Skin epidermis (tissue), 12 donors: Measurements from ENCODE around the gene METTL8.
"Not testable (repeated sequence)": the region's sequence is repeated elsewhere in the genome, so short reads cannot be mapped to it uniquely, and the experiment has no call there.

ENCODE experiments used
- H3K27ac ChIP-seq, 21 experiments: fragments of 200-600 bp; sonication (generic) in 11 of 21; one replicate each; pipeline ENCODE4 v1.5.0; 2020; ENCODE audit warnings: mild to moderate bottlenecking in 3 of 21, inconsistent platforms in 2 of 21, moderate library complexity in 2 of 21
- H3K4me3 ChIP-seq, 7 experiments: fragments of 200-600 bp; sonication (generic) in 2 of 7; one replicate each; pipeline ENCODE4 v1.5.0; 2020; ENCODE audit warnings: inconsistent platforms in 2 of 7, mild to moderate bottlenecking in 2 of 7, moderate library complexity in 1 of 7

The METTL8 gene

DNA sequence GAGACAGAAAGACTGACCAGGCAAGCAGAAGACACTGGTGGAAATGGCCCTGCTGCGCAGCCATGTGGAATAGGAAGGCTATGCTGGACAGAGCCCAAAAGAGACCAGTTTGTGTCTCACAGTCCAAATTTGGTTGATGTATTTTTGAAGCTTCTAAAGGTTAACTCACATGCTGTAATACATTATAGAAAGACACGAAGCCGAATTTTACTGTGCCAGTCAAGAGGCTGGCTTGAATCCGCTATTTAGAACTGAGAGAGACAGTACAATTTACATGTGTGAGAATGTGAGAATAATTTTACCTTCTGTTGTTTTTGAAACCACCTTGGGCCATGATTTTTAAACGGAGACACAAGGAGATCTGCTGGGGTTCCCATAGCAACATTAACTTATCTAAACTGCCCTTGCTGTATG lies 113.6 kb downstream of the METTL8 start:
- H3K27ac ChIP-seq = peak overlapping the region in 2 of 21 experiments; percentile 12 to 68
- no peak overlapping the region for H3K4me3 ChIP-seq

DNA sequence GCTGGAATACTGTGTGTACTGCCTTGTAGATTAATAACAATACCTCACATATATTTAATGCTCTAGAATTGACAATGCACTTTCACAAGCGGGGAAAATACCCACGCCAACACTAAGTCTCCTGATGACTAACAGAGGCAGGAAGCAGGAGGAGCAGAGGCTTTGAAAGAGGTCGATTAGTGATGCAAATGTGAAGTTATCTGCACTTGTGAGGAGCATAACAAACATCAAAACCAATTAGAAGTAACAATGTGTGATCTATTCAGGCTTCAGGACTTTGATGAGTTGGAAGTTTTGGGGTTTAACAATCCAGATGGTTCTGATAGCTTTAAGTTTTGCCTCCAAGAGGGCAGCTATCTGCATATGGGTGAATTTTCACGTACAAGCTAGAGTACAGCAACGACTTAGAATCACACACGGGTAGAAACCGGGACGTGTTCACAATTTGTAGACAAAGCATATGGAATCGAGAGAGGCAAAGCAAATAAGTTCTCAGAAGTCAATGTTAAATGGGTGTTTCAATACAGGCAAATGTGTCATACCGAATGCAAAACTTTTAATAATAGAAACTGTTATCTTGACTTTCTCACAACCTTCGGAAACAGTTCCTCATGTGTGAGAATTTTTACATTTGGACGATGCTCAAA lies 114.5 kb downstream of the METTL8 start:
- Histone ChIP-seq H3K4me3 (no peak overlapping the region), H3K27ac (peak overlapping the region in 6 of 21 experiments; percentile 33 to 68 (median 57))

DNA sequence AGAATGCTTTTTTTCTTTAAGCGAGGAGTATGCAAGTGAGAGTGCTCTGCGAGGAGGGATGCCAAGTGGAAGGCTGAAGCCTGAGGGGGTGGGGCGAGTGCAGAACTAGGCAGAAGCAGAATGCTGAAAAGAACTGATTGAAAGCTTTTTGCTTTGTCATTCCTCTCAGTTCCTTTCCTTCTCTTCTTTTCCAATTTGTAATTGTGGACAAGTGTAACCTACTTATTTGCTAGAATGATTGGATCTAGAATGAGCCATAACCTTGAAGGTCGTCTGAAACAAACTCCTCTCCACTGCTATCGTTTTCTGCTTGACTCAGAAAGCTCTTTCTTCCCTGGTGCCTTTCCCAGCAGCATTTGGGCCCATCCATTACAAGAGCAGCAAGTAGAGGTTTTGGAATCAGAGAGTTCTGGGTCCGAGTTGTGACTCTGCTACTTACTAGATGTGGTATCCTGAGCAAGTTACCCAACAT lies 115.3 kb downstream of the METTL8 start:
- peak overlapping the region in 6 of 21 experiments; percentile 2 to 68 (median 39) for H3K27ac ChIP-seq
- no peak overlapping the region for H3K4me3 ChIP-seq

DNA sequence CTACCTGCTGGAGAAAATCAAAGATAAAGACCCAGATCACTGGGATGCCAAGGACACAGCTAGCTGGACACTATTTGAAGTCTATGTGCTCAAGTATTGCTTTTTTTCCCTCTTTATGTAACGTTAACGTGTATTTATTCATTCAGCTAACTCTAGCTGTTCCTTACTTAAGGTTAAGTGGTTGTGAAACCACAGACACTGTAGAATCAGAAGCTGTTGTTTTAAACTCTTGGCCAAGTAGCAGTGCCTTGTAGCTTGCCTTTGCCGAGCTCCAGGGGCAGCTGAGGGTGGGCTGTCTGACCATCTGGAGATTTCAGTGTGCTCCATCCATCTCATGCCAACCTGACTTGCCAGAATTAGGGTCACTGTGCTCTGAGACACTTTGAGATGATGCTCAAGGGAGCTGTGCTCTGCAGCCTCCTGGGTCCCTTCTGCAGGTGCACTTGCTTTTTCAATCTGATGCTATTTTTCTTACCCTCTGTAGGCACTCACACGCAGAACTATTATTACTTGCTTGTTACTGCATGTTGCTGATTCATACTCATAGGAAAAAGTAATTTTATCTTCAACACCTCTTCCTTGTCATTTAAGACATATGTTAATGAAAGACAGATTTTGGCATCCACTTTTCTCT lies 116.2 kb downstream of the METTL8 start:
- peak overlapping the region in 4 of 21 experiments; percentile 3 to 68 (median 54) for H3K27ac ChIP-seq

DNA sequence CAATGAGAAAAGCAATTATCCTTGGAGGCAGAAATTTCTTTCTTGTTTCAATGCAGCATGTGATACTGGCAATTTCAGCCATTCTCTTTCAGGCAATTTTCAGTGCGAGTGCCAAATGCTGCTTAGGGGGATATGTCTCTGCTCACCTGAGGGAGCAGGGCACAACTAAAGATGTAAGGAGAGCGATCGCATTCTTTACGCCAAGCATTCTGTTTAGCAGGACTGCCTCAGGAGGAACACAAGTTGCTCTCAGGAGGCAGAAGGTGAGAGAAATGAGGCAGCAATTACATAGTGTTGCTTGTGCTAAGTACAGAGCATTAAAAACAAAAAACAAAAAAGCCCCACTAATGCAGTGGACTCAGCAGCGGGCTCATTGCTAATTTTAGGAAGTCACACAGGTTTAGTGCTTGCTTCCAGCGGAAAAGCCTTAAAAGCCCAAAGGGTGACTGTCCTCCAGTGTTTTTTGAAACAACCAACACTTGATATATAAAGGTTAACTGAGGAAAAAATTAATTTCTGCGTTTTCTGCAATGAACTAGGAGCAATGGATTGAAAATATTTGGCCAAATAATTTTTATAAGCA lies 116.9 kb downstream of the METTL8 start:
- peak overlapping the region in 3 of 21 experiments; percentile 3 to 68 (median 49) for H3K27ac ChIP-seq
- H3K4me3 ChIP-seq = no peak overlapping the region

More for the DNA sequence above, 116.2 kb downstream of the METTL8 start:
- no peak overlapping the region for H3K4me3 ChIP-seq

DNA sequence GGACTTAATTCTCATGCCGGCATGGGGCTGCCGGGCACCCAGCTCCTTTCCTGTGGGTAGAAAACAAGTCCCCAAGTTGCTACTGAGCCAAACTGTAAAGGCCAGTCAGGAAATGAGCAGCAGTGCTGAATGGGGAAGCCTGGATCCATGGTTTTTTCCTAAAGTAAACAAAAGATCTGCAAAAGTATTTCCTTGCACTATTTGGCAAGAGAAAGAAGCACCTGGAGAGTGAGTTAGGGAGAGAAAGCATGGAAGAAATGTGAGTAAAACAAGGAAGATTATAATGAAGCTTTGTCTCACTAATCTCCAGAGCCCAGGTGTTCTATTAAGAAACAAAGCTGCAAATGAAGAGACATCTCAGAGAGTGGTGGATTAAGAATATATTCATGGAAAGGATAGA lies 117.6 kb downstream of the METTL8 start:
- Histone ChIP-seq H3K4me3 (no peak overlapping the region), H3K27ac (no peak overlapping the region)

DNA sequence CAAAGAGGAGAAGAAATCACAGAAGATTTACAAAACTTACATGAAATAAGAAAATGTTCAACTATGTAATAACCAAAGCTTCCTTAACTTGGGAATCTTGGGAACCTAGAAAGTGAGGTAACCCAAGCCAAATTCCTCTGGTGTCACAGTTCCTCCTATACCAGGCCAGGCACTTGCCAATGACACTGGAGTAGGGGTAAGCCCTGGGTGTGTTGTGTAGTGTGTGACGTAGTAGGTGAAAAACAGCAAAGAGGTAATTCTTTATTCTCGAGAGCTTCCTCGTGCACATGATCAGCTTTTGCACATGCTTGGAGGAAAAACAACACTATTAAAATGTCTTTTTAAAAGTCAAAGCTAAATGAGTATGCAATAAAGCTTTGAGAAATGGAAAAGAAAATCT lies 118.0 kb downstream of the METTL8 start:
- no peak overlapping the region for H3K27ac ChIP-seq
- no peak overlapping the region for H3K4me3 ChIP-seq

DNA sequence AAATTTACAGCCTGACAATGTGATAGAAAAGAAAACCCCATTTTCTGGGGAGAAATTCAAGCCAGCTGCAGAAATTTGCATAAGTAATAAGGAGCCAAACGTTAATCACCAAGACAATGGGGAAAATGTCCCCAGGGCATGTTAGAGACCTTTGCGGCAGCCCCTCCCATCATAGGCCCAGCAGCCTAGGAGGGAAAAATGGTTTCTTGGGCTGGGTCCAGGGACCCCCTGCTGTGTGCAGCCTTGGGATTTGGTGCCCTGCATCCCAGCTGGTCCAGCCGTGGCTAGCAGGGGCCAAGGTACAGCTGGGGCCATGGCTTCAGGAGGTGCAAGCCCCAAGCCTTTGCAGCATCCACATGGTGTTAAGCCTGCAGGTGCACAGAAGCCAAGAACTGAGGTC lies 121.6 kb downstream of the METTL8 start:
- H3K4me3 ChIP-seq, H3K27ac ChIP-seq: not testable (repeated sequence)

DNA sequence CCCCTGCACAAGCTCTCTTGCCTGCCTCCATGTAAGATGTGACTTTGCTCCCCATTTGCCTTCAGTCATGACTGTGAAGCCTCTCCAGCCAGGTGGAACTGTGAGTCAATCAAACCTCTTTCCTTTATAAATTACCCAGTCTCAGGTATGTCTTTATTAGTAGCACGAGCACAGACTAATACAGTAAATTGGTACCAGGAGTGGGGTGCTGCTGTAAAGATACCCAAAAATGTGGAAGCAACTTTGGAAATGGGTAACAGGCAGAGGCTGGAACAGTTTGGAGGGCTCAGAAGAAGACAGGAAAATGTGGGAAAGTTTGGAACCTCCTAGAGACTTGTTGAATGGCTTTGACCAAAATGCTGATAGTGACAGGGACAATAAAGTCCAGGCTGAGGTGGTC lies 122.2 kb downstream of the METTL8 start:
- not testable (repeated sequence) for H3K4me3 ChIP-seq, H3K27ac ChIP-seq

DNA sequence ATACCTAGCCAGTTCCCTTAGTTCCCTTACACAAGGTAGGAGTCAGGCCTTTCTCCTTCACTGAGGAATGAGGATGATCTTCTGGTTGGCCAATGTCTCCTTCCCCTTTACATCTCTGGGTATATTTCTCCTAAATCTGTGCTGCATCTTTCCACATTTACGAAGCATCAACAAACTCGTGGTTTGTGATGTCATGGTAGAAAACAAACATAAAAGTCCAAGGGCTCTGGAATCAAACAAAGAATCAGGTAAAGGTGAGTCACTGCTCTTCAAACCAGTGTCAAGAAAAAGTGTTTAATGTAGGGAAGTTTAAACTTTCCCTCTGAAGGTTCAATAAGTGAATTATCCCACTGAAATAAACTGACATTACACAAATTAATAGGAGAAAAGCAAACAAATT lies 122.9 kb downstream of the METTL8 start:
- Histone ChIP-seq H3K27ac (no peak overlapping the region), H3K4me3 (no peak overlapping the region)

DNA sequence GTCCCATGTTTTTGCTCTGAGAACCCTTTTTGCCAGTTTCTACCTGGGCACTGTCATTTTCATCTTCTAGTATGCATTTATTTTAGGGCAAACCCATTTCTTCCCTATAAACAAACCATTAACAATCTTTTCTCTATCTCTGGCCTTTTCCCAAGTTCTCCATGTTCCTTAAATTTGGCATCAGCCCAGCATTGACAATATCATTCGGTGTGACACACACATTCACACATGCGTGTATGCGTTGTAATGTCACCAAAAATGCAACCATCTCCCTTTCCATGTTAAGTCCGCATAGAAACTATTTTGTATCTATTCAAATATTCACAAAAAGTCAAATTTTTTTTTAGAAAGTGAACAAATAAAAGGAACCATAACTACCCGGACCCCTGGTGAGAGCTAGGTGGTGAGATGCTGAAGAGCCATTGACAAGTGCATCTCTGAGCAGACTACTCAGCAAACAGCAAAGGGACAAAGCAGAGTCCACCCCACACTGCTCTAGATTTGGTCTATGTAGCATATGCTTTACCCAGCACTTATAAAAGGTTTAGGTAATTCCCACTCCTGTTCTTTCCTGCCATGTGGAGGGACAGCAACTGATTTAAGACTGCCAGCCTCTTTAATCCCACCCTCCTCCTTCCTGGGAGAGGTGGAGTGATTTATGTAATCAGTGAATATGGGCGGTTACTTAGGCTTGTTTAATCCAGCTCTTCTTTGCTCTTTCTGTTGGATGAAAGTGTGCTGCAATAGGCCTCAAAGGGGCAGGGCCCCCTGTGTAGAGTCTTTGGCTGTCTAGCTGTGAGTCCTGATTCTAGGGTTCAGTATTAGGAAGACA lies 124.1 kb downstream of the METTL8 start:
- Histone ChIP-seq H3K4me3 (no peak overlapping the region), H3K27ac (no peak overlapping the region)

DNA sequence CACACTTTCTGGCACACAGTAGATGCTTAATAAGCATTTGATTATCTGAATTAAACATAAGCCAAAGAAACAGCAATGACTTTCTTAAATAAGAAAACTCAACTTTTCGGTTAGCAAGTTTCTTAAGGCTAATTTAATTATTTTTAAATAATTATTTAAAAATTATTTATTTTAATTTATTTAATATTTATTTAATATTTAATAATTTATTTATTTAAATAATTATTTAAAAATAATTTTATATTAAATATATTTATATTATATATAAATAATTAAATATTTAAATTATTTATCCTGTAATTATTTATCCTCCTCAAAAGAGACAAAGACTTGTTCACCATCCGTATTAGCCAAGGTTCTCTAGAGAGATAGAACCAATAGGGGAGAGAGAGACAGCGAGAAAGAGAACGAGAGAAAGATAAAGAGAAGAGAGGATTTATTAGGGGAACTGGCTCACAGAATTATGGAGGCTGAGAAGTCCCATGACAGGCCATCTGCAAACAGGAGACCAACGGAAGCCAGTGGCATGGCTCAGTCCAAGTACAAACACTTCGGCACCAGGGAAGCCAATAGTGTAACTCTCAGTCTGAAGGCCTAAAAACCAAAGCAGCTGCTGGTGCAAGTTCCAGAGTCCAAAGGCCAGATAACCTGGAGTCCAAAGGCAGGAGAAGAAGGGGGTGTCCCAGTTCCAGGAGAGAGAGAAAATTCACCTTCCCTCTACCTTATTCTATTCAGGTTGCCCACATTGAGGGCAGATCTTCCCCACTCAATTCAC lies 125.3 kb downstream of the METTL8 start:
- no peak overlapping the region for H3K4me3 ChIP-seq
- H3K27ac ChIP-seq = no peak overlapping the region

DNA sequence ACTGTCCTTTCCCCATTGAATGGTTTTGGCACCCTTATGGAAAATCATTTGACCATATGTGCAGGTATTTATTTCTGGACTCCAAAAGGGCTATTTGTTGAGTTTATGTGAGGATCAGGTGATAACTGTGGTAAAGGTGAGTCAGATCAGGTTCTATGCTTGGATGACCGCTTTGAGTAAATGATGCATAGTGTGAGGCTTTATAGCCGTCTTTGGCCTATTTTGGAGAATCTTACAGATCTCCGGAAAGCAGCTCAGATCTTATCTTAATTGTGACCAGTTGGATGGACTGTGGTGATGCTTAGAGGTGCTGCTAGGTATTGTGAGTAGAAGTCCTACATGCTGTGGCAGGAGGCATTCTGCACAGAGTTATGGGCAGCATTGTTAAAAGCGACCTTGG lies 126.2 kb downstream of the METTL8 start:
- Histone ChIP-seq H3K27ac (no peak overlapping the region), H3K4me3 (no peak overlapping the region)

DNA sequence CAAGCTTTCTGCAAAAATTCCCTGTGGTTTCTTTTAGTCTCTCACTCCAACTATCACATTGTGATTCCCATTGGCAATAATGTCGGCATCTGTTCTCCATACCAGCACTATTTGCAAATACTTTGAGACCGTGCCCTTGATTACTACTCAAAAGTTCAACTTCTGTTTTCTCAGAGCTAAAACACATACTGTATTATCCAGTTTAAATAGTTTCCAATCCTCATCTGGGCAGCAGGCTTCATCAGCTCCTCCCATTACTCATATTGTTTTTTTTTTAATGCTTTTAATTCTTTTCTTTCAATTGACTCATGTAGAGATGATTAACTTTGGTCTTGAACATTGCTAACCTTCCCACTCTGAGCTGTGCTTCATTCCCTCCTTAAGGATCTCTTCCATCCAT lies 135.8 kb downstream of the METTL8 start:
- H3K27ac ChIP-seq = no peak overlapping the region
- no peak overlapping the region for H3K4me3 ChIP-seq

DNA sequence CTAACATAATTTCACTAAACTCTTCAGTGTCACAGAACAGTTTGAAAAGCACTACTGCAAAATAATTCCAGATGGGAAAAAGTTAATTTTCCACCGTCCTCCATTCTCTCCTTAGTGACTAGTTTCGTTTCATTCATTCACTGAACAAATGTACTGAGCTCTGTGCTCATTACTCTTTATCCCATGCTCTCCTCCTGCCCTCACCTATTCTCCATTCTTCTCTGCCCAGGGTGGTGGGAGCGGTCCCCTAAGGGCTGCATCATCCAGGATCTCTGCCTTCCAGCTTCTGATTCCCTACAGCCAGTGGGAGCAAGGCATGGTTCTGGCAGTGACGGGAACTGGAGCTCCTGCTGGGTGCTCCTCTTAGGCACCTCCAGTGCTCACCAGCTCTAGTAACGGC lies 139.2 kb downstream of the METTL8 start:
- Histone ChIP-seq H3K4me3 (no peak overlapping the region), H3K27ac (no peak overlapping the region)

DNA sequence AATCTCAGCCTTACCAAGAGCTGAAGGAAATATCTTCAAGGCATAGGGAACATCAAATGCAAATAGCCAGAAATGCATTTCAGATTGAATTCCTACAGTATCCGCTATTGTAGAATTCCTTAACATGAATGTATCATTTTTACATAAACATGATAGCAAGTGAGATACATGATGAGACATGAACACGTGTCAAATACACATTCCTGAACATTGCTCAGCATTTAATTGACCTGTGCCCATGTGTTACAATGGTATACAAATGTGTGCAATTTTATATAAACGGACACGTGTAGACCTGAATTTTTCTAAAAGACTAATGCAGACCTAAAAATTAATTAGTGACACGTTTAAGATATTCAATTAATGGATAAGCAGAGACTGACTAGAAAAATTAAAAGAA lies 140.1 kb downstream of the METTL8 start:
- Histone ChIP-seq H3K27ac (no peak overlapping the region), H3K4me3 (no peak overlapping the region)

DNA sequence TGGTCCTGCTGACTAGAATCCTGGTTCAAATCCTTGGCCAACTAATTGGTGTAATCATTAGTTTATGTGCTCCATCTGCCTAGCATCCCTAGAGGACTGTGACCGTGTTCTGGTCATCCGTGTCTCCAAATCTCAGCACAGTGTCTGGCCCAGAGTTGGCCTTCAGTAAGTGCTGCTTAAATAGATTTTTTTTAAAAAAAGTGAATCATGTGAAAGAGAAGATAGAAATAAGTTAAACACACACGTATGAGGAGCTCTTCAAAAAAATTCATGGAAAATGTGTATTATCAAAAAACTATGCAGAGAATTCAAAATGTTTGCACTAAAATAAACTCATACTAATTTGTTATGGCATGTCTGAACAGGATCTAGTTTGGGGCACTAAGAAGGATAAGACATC lies 143.8 kb downstream of the METTL8 start:
- no peak overlapping the region for H3K27ac ChIP-seq

DNA sequence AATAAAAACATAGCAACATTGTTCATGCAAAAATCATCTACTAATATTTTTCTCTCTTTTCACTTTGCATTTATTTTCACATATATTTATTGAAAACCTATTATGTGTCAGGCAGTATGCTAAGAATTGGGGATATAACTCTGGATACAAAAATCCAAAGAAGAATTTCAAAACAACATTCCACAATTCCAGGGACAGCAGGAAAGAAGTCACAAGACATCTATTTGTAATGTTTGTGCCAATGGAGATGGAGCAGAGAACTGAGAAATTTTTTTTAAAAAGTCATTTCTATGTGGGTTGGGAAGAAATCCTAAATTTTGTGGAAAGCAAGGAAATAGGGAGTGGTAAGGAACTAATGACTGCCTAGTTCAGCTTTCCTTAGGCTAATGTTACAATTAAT lies 144.5 kb downstream of the METTL8 start:
- no peak overlapping the region for H3K27ac ChIP-seq
- no peak overlapping the region for H3K4me3 ChIP-seq

More for the DNA sequence above, 143.8 kb downstream of the METTL8 start:
- no peak overlapping the region for H3K4me3 ChIP-seq

DNA sequence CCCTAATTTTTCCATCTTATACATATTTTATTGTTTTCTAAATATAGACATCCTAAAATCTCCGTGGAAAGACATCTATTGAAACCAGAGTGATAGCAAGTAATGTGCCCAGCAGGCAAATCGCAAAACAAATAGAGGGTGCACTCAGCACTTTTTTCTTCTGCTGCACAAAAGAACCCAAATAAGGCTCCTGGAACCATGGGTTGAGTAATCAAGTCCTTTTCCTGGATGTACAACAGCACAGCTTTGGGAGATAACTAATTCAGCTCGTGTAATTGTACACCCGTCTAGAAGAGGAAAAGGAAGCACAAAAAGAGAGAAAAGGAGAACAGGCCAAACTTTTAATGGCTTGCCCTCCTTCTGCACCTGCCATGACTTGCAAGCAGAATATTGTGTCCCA lies 146.2 kb downstream of the METTL8 start:
- no peak overlapping the region for H3K27ac ChIP-seq
- no peak overlapping the region for H3K4me3 ChIP-seq
